GM23338 (cell line): ENCODE results near the gene OR8D4.

ENCODE experiments used
- EZH2 ChIP-seq: fragments of 200-600 bp; sonication (generic); IDR thresholded peaks from one replicate; pipeline ENCODE4 v1.8.0; 2017; ENCODE audit warnings: antibody characterized with exemption, mild to moderate bottlenecking, low read depth; ENCODE audit not compliant: unreplicated experiment
- POLR2AphosphoS5 ChIP-seq: IDR thresholded peaks from 2 replicates; pipeline ENCODE4 v1.6.1; 2016; ENCODE audit warnings: antibody characterized with exemption, low read depth
- ZNF331 ChIP-seq: fragments of 250-450 bp; sonication (Bioruptor Pico); IDR thresholded peaks from 2 replicates; pipeline ENCODE4 v1.5.0; 2020; ENCODE audit warnings: low read depth, mild to moderate bottlenecking, moderate library complexity
- TF ChIP-seq, protein P1 (sequence below), 2 experiments: fragments of 200-600 bp in 1 of 2; sonication (generic) in 1 of 2; conservative IDR thresholded peaks; 2 replicates each; pipeline versions ENCODE4 v1.5.1 to v1.6.1; 2016 to 2017; ENCODE audit warnings: antibody characterized with exemption in 2 of 2, low read depth in 2 of 2, mild to moderate bottlenecking in 2 of 2, moderate library complexity in 1 of 2

DNA sequence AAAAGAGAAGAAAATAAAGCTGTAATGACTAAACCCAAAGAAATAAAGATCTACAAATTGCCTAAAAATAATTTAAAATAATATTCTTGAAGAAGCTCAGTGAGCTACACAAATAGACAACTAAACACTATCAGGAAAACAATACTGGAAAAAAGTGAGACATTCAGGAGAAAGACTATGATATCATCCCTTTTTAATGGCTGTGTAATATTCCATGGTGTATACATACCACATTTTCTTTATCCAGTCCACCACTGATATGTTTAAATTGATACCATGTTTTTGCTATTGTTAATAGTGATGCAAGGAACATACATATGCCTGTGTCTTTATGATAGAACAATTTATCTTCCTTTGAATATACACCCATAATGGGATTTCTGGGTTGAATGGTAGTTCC is 54.8 kb downstream of the OR8D4 start:
- TF ChIP-seq ZNF331 (CRISPR knock-in tag) (no peak), POLR2AphosphoS5 (no peak), EZH2 (no peak)
- TF ChIP-seq, protein P1, sequence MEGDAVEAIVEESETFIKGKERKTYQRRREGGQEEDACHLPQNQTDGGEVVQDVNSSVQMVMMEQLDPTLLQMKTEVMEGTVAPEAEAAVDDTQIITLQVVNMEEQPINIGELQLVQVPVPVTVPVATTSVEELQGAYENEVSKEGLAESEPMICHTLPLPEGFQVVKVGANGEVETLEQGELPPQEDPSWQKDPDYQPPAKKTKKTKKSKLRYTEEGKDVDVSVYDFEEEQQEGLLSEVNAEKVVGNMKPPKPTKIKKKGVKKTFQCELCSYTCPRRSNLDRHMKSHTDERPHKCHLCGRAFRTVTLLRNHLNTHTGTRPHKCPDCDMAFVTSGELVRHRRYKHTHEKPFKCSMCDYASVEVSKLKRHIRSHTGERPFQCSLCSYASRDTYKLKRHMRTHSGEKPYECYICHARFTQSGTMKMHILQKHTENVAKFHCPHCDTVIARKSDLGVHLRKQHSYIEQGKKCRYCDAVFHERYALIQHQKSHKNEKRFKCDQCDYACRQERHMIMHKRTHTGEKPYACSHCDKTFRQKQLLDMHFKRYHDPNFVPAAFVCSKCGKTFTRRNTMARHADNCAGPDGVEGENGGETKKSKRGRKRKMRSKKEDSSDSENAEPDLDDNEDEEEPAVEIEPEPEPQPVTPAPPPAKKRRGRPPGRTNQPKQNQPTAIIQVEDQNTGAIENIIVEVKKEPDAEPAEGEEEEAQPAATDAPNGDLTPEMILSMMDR (conservative IDR thresholded peaks at IDR 0.05; ENCODE audit: low read depth in 2 of 2), result no peak
